Subcutaneous adipose tissue (tissue), 4 donors: ENCODE results near the gene ASB4. TPM values are rescaled to one million over a fixed set of nuclear protein-coding genes. Genes with fewer than 3 reads are reported as not detected.

Source experiments
- CTCF ChIP-seq: fragments of 450-650 bp; IDR thresholded peaks from one replicate; pipeline ENCODE4 v1.5.1; 2016; ENCODE audit warnings: low read depth, mild to moderate bottlenecking, control low read depth, antibody characterized with exemption, moderate library complexity
- total RNA-seq, 4 donors: library from RNA; depleted of rRNA; stranded (reverse); fragments of >200 nt; gene quantifications; one replicate each; pipeline ENCODE4 v1.1.0, GENCODE V29; 2016

Gene ASB4
- total RNA-seq, 4 donors from 2014 or later: 0.19 to 0.44 (median 0.34) TPM; not detected in 1

DNA sequence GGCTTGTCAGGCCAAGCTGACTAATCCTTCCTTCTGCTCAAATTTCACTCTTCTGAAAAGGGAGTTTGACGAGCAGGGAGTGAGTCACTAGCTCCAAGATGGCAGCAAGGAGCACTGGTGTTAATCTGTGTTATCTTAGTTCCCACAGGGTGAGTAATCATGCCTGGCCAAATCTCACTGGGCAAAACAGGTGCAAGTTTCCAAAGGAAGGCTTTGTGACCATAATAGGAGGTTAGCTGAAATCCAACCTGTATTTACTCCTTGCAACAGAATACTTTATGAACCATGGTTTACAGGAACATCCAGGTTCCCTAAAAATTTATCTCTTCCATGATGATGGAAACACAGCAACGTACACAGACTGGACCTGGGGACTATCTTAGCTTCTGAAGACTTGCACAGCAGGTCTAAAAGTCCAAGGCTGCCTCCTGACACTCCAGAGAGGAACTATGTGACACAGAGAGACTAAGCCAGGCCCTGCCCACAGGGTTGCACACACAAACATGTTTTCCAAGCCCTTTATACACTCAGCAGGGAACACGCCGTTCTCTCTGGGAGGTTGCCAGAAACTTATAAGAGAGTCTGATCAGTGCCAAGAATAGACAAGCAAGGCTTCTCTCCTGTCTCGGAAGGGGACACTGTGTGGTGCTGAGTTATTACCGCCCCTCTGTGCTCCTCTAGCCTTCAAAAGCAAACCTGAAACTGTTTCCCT, 64.2 kb downstream of the ASB4 start:
- no peak for TF ChIP-seq CTCF

DNA sequence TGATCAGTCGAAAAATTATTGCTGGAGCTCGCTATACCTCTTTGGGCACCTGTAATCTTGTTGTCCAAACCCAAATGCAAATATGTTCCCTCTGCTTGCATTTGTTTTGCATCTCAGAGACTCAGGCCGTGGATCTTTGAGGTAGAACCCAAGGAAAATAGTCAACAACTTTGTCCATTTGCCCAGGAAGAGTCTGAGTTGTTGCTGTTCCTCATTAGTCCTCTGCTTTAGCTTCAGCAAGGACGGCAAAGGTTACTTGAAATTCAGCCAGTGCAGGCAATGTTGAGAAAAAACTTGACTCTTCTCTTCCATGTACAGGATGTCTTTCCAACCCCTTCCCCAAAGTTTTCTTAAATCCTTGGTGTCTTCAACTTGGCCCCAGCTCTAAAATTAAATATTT, 64.8 kb downstream of the ASB4 start:
- no peak for TF ChIP-seq CTCF

GRCh38 chr7:95553939-95554338, 68.2 kb downstream of the ASB4 start:
- no peak for TF ChIP-seq CTCF

DNA sequence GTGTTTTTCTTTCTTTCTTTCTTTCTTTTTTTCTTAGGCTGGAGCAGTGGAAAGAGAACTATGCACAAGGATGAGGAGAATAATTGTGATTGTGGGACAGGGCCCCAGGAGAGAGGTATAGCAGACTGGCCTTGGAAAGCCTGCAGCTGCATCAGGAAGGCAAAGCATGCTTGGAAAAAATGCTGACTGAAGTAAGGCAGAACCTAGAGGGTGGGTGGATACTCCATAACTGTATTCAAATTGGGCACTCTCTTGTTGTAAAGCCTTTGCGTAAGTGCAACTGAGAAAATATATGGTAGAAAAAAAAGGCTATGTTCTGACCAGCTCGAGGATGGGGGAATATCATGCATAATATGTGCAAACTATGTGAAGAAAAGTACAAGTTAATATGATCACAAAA, 71.0 kb downstream of the ASB4 start:
- TF ChIP-seq CTCF: no peak

GRCh38 chr7:95558864-95559263, 73.1 kb downstream of the ASB4 start:
- no peak for TF ChIP-seq CTCF

- no peak for TF ChIP-seq CTCF
Observed at GRCh38 chr7:95560674-95561073, 74.9 kb downstream of the ASB4 start.

DNA sequence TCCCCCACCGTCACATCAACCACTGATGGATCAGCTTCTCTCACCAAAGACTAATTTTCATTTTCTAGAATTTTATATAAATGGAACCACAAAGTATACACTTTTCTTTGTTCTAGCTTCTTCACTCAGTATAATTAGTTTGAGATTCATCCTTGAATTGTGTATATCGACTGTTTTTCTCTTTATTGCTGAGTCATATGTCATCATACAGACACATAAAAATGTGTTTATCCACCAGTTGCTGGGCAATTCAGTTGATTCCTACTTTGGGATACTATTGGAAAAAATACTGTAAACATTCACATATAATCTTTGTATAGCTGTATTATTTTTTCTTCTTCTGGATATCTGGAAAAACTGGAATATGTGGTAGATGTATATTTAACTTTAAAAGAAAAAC, 84.0 kb downstream of the ASB4 start:
- no peak for TF ChIP-seq CTCF
